Small intestine (tissue), 7 donors: ENCODE results near the gene DUSP11. TPM values are rescaled to one million over a fixed set of nuclear protein-coding genes. Genes with fewer than 3 reads are reported as not detected.
A peak's percentile ranks its signal among the peaks of the same experiment; 100 is the strongest.
"Not testable (repeated sequence)": the region's sequence is repeated elsewhere in the genome, so short reads cannot be mapped to it uniquely, and the experiment has no call there.

ENCODE experiments used
- DNase-seq, 2 donors: peaks; one replicate each; pipeline versions ENCODE4 v3.0.0 to v3.0.0-alpha.2; 2013
- FAIRE-seq: peaks from 2 replicates; lab custom pipeline; 2012; peaks lifted over from hg19 to GRCh38; lab: Jason Lieb, UNC
- H3K27ac ChIP-seq, 3 donors: one replicate each; pipeline ENCODE4 v1.5.1; 2013; ENCODE audit warnings: low read length in 2 of 3, mild to moderate bottlenecking in 2 of 3, control low read depth in 1 of 3, inconsistent platforms in 1 of 3, low read depth in 1 of 3, moderate library complexity in 1 of 3
- H3K27me3 ChIP-seq, 3 donors: one replicate each; pipeline ENCODE4 v1.6.1; 2013; ENCODE audit warnings: low read length in 3 of 3, inconsistent platforms in 1 of 3; ENCODE audit not compliant: control insufficient read depth in 3 of 3, insufficient read depth in 3 of 3
- H3K36me3 ChIP-seq, 3 donors: one replicate each; pipeline ENCODE4 v1.6.1; 2013; ENCODE audit warnings: low read length in 3 of 3, inconsistent platforms in 1 of 3, low read depth in 1 of 3, mild to moderate bottlenecking in 1 of 3, moderate library complexity in 1 of 3; ENCODE audit not compliant: control insufficient read depth in 3 of 3, insufficient read depth in 2 of 3
- H3K4me1 ChIP-seq, 3 donors: one replicate each; pipeline ENCODE4 v1.6.1; 2013; ENCODE audit warnings: low read length in 2 of 3, inconsistent platforms in 1 of 3, low read depth in 1 of 3, mild to moderate bottlenecking in 1 of 3, moderate library complexity in 1 of 3; ENCODE audit not compliant: control insufficient read depth in 3 of 3, insufficient read depth in 2 of 3
- H3K4me3 ChIP-seq, 3 donors: one replicate each; pipeline ENCODE4 v1.5.1; 2013; ENCODE audit warnings: low read length in 3 of 3, control low read depth in 1 of 3, inconsistent platforms in 1 of 3, low read depth in 1 of 3, mild to moderate bottlenecking in 1 of 3, moderate library complexity in 1 of 3
- H3K9me3 ChIP-seq, 2 donors: one replicate each; pipeline ENCODE4 v1.6.1; 2013; ENCODE audit warnings: low read depth in 1 of 2, low read length in 1 of 2; ENCODE audit not compliant: control insufficient read depth in 2 of 2, insufficient read depth in 1 of 2
- WGBS, 3 donors: extraction: QIAGEN DNeasy Blood & Tissue Kit; methylation state at CpG; one replicate each; pipeline ENCODE4 v1.1.7; 2013; 5-methylcytosine and 5-hydroxymethylcytosine counted together
- polyA plus RNA-seq, 4 donors: library from polyadenylated mRNA; stranded (reverse) in 3 of 4; unstranded in 1 of 4; fragments of 200-250 nt in 3 of 4; fragments of 120-200 nt in 1 of 4; gene quantifications; one replicate each; pipeline versions ENCODE4 v1.2.1 to v1.2.3, GENCODE V29; 2013
- donor health status: healthy with polysubstance abuse.
- donor health status: control.
- donor health status: control.
- donor health status: Bipolar disorder and iron deficiency.
- donor health status: healthy.

Gene DUSP11
- polyA plus RNA-seq, 4 donors, result 14.9 to 31.3 (median 21.1) TPM

- not testable (repeated sequence) for H3K27me3 ChIP-seq, DNase-seq, H3K4me3 ChIP-seq, H3K36me3 ChIP-seq, H3K27ac ChIP-seq, H3K4me1 ChIP-seq, H3K9me3 ChIP-seq, FAIRE-seq
- 56 to 67% methylated on average over 2 to 3 of the region's 3 CpGs; no CpG with 5 or more reads in 1 of the 3 donors for WGBS, 3 donors
Observed at GRCh38 chr2:73783883-73784282, 4.0 kb upstream of the DUSP11 start, which contains the start of gene C2orf78. Gene C2orf78 (plus strand): TSS chr2:73784183. CDS start chr2:73784310, 127 bp downstream.

GRCh38 chr2:73783402-73783801 lies 3.5 kb upstream of the DUSP11 start:
- not testable (repeated sequence) for H3K4me3 ChIP-seq, H3K36me3 ChIP-seq, H3K27me3 ChIP-seq, DNase-seq, FAIRE-seq, H3K27ac ChIP-seq, H3K4me1 ChIP-seq, H3K9me3 ChIP-seq
- 81 to 86% (median 83%) methylated on average over 15 of the region's 15 CpGs for WGBS, 3 donors

- 1 to 4% (median 4%) methylated on average over 7 of the region's 7 CpGs for WGBS, 3 donors
- Histone ChIP-seq H3K9me3 (no peaks in the 10 kb centered on the region), H3K27me3 (peaks cover 0 to 3% (median 0%) of the 10 kb centered on the region in 3 donors), H3K4me1 (peaks cover 0 to 7% (median 4%) of the 10 kb centered on the region in 3 donors), H3K27ac (no peak overlapping the region), H3K36me3 (peaks cover 0 to 10% (median 5%) of the 10 kb centered on the region in 3 donors), H3K4me3 (peak overlapping the region in 1 of 3 donors; percentile 88)
- DNase-seq, result no peak
- no peak for FAIRE-seq
Observed at GRCh38 chr2:73780237-73780582, 307 bp upstream of the DUSP11 start.

- Histone ChIP-seq H3K4me3 (peak overlapping the region; percentile 74 to 88 (median 85)), H3K36me3 (peaks cover 0 to 11% (median 7%) of the 10 kb centered on the region in 3 donors), H3K27ac (peak overlapping the region in 2 of 3 donors; percentile 85 to 94)
- not testable (repeated sequence) for H3K4me1 ChIP-seq, DNase-seq, H3K9me3 ChIP-seq, FAIRE-seq, H3K27me3 ChIP-seq
- 62 to 72% (median 63%) methylated on average over 18 of the region's 18 CpGs for WGBS, 3 donors
Observed at GRCh38 chr2:73778867-73779466, 936 bp downstream of the DUSP11 start.

- peaks cover 7 to 15% (median 11%) of the 10 kb centered on the region in 3 donors for H3K36me3 ChIP-seq
- no peak for FAIRE-seq
Observed at GRCh38 chr2:73776869-73777519, 2.9 kb downstream of the DUSP11 start.

DNA sequence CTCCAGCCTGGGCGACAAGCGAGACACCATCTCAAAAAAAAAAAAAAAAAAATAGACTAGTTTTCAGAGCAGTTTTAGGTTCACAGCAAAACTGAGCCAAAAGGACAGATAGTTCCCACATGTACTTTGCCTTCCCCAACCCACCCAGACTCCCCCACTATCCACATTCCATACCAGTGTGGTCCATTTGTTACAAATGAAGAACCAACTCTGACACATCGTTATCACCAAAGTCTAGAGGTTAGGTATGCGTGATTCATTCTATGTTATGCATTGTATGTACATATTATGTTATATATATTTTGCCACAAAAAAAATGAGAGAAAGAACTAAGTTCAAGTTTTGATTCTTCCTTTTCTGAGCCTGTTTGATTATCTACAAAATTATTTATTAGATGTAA lies 3.5 kb downstream of the DUSP11 start:
- Histone ChIP-seq H3K9me3 (no peaks in the 10 kb centered on the region), H3K4me3 (no peak overlapping the region), H3K36me3 (peaks cover 8 to 15% (median 11%) of the 10 kb centered on the region in 3 donors), H3K27ac (no peak overlapping the region), H3K4me1 (peaks cover 0 to 7% (median 4%) of the 10 kb centered on the region in 3 donors), H3K27me3 (no peaks in the 10 kb centered on the region)
- DNase-seq (no peak), FAIRE-seq (no peak)
- 95 to 96% (median 96%) methylated on average over 3 to 4 of the region's 4 CpGs for WGBS, 3 donors

More at GRCh38 chr2:73776869-73777519, 2.9 kb downstream of the DUSP11 start:
- WGBS, 3 donors, result 89 to 90% (median 89%) methylated on average over 8 of the region's 8 CpGs
- H3K4me3 ChIP-seq, result no peak overlapping the region
- H3K4me1 ChIP-seq, result peaks cover 0 to 7% (median 4%) of the 10 kb centered on the region in 3 donors
- H3K9me3 ChIP-seq, result no peaks in the 10 kb centered on the region
- H3K27ac ChIP-seq, result no peak overlapping the region
- no peaks in the 10 kb centered on the region for H3K27me3 ChIP-seq
- no peak for DNase-seq

- Histone ChIP-seq H3K4me1 (no peaks in the 10 kb centered on the region), H3K4me3 (no peak overlapping the region), H3K27me3 (no peaks in the 10 kb centered on the region), H3K36me3 (peaks cover 11 to 25% (median 24%) of the 10 kb centered on the region in 3 donors), H3K27ac (no peak overlapping the region), H3K9me3 (no peaks in the 10 kb centered on the region)
- DNase-seq (no peak), FAIRE-seq (no peak)
Observed at GRCh38 chr2:73772819-73773218, 7.1 kb downstream of the DUSP11 start.

DNA sequence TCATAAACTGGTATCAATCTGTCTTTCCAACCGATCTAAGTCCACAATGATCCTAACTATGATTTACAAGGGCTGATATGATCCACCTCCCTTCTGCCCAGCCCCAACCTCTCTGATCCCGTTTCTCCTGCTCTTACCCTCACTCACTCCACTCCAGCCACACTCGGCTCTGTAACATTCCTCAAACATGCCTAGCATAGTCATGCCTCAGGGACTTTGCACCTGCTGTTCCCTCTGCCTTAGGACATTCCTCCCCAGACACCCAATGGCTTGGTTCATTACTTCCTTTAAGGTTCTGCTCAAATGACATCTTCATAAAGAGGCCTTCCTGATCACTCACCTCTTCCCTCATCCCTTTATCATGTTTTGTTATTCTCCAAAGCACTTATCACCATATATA lies 9.2 kb downstream of the DUSP11 start:
- WGBS, 3 donors, result 90 to 93% (median 92%) methylated on average over 3 of the region's 3 CpGs

More for the DNA sequence above, 9.2 kb downstream of the DUSP11 start:
- Histone ChIP-seq H3K9me3 (no peaks in the 10 kb centered on the region), H3K27ac (no peak overlapping the region), H3K36me3 (peaks cover 14 to 27% (median 18%) of the 10 kb centered on the region in 3 donors), H3K27me3 (no peaks in the 10 kb centered on the region), H3K4me3 (no peak overlapping the region), H3K4me1 (no peaks in the 10 kb centered on the region)
- DNase-seq (no peak), FAIRE-seq (no peak)
